BLaER1 treated with 17β-estradiol and CSF1 and Interleukin-3, amounts not matched to agents 10 nM and 100 nM (cell line): Measurements from ENCODE around the gene SRPRA.

Source experiments
- H3K27ac ChIP-seq, 11 experiments: shearing (Covaris generic); formaldehyde crosslinking; 2 replicates each; pipeline ENCODE4 v1.8.1; 2022
- H3K27me3 ChIP-seq, 11 experiments: shearing (Covaris generic); formaldehyde crosslinking; 2 replicates each; pipeline ENCODE4 v1.8.1; 2022
- H3K36me3 ChIP-seq, 11 experiments: shearing (Covaris generic); formaldehyde crosslinking; 2 replicates each; pipeline ENCODE4 v1.8.1; 2022
- H3K4me1 ChIP-seq, 10 experiments: shearing (Covaris generic); formaldehyde crosslinking; 2 replicates each; pipeline ENCODE4 v1.8.1; 2022
- H3K4me2 ChIP-seq, 11 experiments: shearing (Covaris generic); formaldehyde crosslinking; 2 replicates each; pipeline ENCODE4 v1.8.1; 2022
- H3K4me3 ChIP-seq, 10 experiments: shearing (Covaris generic); formaldehyde crosslinking; 2 replicates each; pipeline ENCODE4 v1.8.1; 2022
- H3K9ac ChIP-seq, 11 experiments: shearing (Covaris generic); formaldehyde crosslinking; 2 replicates each; pipeline ENCODE4 v1.8.1; 2022
- H3K9me3 ChIP-seq, 11 experiments: shearing (Covaris generic); formaldehyde crosslinking; replicated peaks in 1 of 11; 2 replicates each; pipeline ENCODE4 v1.8.1; 2022
- H4K20me1 ChIP-seq, 11 experiments: shearing (Covaris generic); formaldehyde crosslinking; 2 replicates each; pipeline ENCODE4 v1.8.1; 2022
- Cebpa-rat ChIP-seq, 11 experiments: shearing (Covaris generic); IDR thresholded peaks; 2 replicates each; pipeline ENCODE4 v1.8.1; 2022

SRPRA gene

GRCh38 chr11:126293726-126294125 lies 25.0 kb upstream of the SRPRA start:
- peaks cover 50 to 84% (median 62%) of the 10 kb centered on the region in 11 experiments for H3K36me3 ChIP-seq
- peaks cover 0 to 29% (median 0%) of the 10 kb centered on the region in 11 experiments; a peak in 3 of 22 replicates for H4K20me1 ChIP-seq
- H3K9me3 ChIP-seq = no peaks in the 10 kb centered on the region
- no peaks in the 10 kb centered on the region for H3K27me3 ChIP-seq
- H3K4me3 ChIP-seq = no peak overlapping the region
- no peak for TF ChIP-seq Cebpa-rat (IDR thresholded peaks at IDR 0.05)
- H3K9ac ChIP-seq = no peak overlapping the region
- H3K4me1 ChIP-seq = peaks cover 0 to 21% (median 0%) of the 10 kb centered on the region in 10 experiments; a peak in 7 of 20 replicates
- H3K27ac ChIP-seq = no peak overlapping the region
- peak overlapping the region in 3 of 11 experiments; percentile 41 to 66 (median 47); a peak in 5 of 22 replicates for H3K4me2 ChIP-seq

DNA sequence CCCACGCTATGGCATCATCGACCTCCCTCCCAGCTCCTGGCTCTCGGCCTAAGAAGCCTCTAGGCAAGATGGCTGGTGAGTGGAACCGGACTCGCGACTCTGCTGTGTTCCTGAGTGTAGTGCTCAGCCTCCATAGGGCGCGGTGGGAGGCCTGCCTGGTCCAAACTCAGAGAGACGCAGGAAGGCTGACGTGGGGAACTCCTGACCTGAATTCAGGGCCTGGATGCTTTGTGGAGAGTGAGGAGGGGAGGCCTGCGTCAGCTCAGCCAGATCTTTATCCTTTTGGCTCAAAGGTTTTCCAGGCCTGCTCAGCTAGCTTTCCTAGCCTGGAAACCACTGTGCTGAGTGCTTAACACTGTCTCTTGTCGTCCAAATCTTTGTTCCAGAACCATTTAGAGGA lies 22.2 kb upstream of the SRPRA start:
- peaks cover 49 to 82% (median 61%) of the 10 kb centered on the region in 11 experiments for H3K36me3 ChIP-seq
- no peaks in the 10 kb centered on the region for H3K9me3 ChIP-seq
- H3K27me3 ChIP-seq = no peaks in the 10 kb centered on the region
- H3K4me1 ChIP-seq = peaks cover 0 to 21% (median 0%) of the 10 kb centered on the region in 10 experiments; a peak in 7 of 20 replicates
- H3K27ac ChIP-seq = no peak overlapping the region
- 0 out of 22 replicates have a peak overlapping the region, but pooled peaks of 1 of the 11 experiments have one; percentile 19 for H3K9ac ChIP-seq
- no peak overlapping the region for H3K4me3 ChIP-seq
- TF ChIP-seq Cebpa-rat (IDR thresholded peaks at IDR 0.05) = no peak
- H4K20me1 ChIP-seq = peaks cover 0 to 35% (median 0%) of the 10 kb centered on the region in 11 experiments; a peak in 2 of 22 replicates
- no peak overlapping the region for H3K4me2 ChIP-seq

GRCh38 chr11:126288237-126288636 lies 19.5 kb upstream of the SRPRA start:
- peaks cover 0 to 30% (median 0%) of the 10 kb centered on the region in 11 experiments; a peak in 2 of 22 replicates for H4K20me1 ChIP-seq
- no peaks in the 10 kb centered on the region for H3K27me3 ChIP-seq
- peaks cover 14 to 34% (median 18%) of the 10 kb centered on the region in 10 experiments for H3K4me1 ChIP-seq
- no peak for TF ChIP-seq Cebpa-rat (IDR thresholded peaks at IDR 0.05)
- no peak overlapping the region for H3K27ac ChIP-seq
- no peak overlapping the region for H3K4me3 ChIP-seq
- H3K9me3 ChIP-seq = no peaks in the 10 kb centered on the region
- no peak overlapping the region for H3K4me2 ChIP-seq
- peaks cover 30 to 61% (median 48%) of the 10 kb centered on the region in 11 experiments for H3K36me3 ChIP-seq
- H3K9ac ChIP-seq = no peak overlapping the region

DNA sequence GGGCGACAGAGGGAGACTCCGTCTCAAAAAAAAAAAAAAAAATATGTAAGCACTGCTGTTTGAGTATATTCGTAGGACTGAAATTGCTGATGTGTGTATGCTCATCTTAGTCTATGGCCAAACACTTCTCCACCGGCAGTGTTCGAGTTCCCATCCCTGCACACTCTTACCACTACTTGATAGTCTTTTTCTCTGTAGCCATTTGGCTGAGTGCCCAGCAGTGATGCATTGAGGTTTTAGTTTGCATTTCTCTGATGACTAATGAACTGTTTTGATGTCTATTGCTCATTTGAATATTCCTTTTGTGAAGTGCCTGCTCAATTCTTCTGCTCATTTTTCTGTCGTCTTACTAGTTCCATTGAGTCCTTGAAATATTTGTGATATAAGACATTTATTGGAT lies 16.1 kb upstream of the SRPRA start:
- H3K4me1 ChIP-seq = peaks cover 41 to 55% (median 46%) of the 10 kb centered on the region in 10 experiments
- H3K36me3 ChIP-seq = peaks cover 0 to 29% (median 19%) of the 10 kb centered on the region in 11 experiments; a peak in 14 of 22 replicates
- H3K27ac ChIP-seq = peak overlapping the region in 3 of 11 experiments; percentile 20 to 91 (median 88); a peak in 2 of 22 replicates
- H4K20me1 ChIP-seq = peaks cover 0 to 11% (median 0%) of the 10 kb centered on the region in 11 experiments; a peak in 2 of 22 replicates
- H3K27me3 ChIP-seq = no peaks in the 10 kb centered on the region
- no peaks in the 10 kb centered on the region for H3K9me3 ChIP-seq
- H3K9ac ChIP-seq = no peak overlapping the region
- H3K4me3 ChIP-seq = no peak overlapping the region
- peak overlapping the region; percentile 85 to 97 (median 93); a peak in 21 of 22 replicates for H3K4me2 ChIP-seq
- TF ChIP-seq Cebpa-rat (IDR thresholded peaks at IDR 0.05) = no peak

DNA sequence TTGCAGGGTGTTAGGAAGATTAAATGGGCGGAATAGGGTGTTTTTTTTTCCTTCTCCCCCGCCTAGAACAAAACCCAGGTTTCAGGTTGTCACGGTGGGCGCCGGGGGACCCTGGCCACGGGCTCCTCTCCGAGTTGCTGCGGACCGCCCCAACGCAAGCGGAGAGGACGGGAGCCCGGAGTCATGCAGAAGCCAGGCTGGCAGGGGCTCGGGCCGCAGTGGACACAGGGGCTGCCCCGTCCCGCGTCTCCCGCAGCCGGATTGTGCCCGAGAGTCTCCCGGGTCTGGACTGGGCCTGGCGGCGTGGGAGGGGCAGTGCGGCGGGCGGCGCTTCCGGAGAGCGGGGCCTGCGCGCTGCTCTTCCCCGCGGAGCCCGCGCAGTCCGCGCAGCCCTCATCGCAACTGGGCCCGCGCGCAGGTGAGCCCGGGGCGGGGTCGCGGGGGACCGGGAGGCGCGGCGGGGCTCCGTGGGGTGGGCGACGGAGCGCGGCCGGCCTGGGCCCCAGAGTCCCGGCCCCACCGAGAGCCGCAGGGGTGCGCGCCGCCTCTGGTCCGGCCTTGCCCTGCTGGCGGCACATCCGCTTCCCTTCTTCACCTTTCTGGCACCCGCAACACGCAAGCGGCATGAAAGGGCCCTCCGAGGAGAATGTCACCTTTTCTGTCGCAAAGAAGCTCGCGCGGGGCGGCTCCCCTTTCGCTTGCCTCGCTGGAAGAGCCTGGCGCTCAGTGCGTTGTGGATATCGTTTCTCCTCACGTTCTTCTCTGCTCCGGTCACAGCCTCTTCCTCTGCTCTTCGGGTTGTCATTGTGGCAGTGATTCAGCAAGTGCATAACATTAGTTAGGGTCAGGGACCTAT lies 14.3 kb upstream of the SRPRA start, which contains the start of gene TIRAP:
Gene TIRAP, plus strand, starts transcription at position 358 of the 856 bp plus-strand sequence. CDS start 7,802 bp downstream, outside the sequence.
- Histone ChIP-seq H3K27ac (peak within 1 kb of the TSS; percentile 81 to 94 (median 85)), H4K20me1 (peaks cover 0 to 7% (median 0%) of the 10 kb centered on the region in 11 experiments; a peak in 2 of 22 replicates), H3K27me3 (no peaks in the 10 kb centered on the region), H3K36me3 (peaks cover 4 to 26% (median 15%) of the 10 kb centered on the region in 11 experiments; a peak in 19 of 22 replicates), H3K4me3 (peak within 1 kb of the TSS; percentile 69 to 87 (median 75)), H3K9ac (peak within 1 kb of the TSS; percentile 83 to 92 (median 88)), H3K4me2 (peak within 1 kb of the TSS; percentile 85 to 97 (median 93)), H3K9me3 (no peaks in the 10 kb centered on the region), H3K4me1 (peaks cover 43 to 62% (median 50%) of the 10 kb centered on the region in 10 experiments)
- TF ChIP-seq Cebpa-rat (IDR thresholded peaks at IDR 0.05) = no peak

- Histone ChIP-seq H3K4me3 (peak overlapping the region; percentile 69 to 87 (median 75)), H3K4me1 (peaks cover 43 to 62% (median 50%) of the 10 kb centered on the region in 10 experiments), H3K27me3 (no peaks in the 10 kb centered on the region), H3K27ac (peak overlapping the region; percentile 81 to 94 (median 85)), H4K20me1 (peaks cover 0 to 7% (median 0%) of the 10 kb centered on the region in 11 experiments; a peak in 1 of 22 replicates), H3K36me3 (peaks cover 6 to 26% (median 21%) of the 10 kb centered on the region in 11 experiments), H3K4me2 (peak overlapping the region; percentile 85 to 97 (median 93)), H3K9ac (peak overlapping the region; percentile 83 to 92 (median 88)), H3K9me3 (no peaks in the 10 kb centered on the region)
- TF ChIP-seq Cebpa-rat (IDR thresholded peaks at IDR 0.05) = no peak
Observed at GRCh38 chr11:126282361-126282735, 13.7 kb upstream of the SRPRA start.

- Histone ChIP-seq H3K36me3 (peaks cover 13 to 33% (median 27%) of the 10 kb centered on the region in 11 experiments), H3K4me1 (peaks cover 43 to 62% (median 50%) of the 10 kb centered on the region in 10 experiments), H4K20me1 (peaks cover 0 to 7% (median 0%) of the 10 kb centered on the region in 11 experiments; a peak in 1 of 22 replicates), H3K27me3 (no peaks in the 10 kb centered on the region), H3K4me2 (peak overlapping the region; percentile 85 to 97 (median 93)), H3K9me3 (no peaks in the 10 kb centered on the region), H3K27ac (peak overlapping the region in 7 of 11 experiments; percentile 82 to 94 (median 86); a peak in 10 of 22 replicates), H3K4me3 (peak overlapping the region in 9 of 10 experiments; percentile 69 to 87 (median 75); a peak in 14 of 20 replicates), H3K9ac (peak overlapping the region in 9 of 11 experiments; percentile 83 to 92 (median 89); a peak in 13 of 22 replicates)
- TF ChIP-seq Cebpa-rat (IDR thresholded peaks at IDR 0.05) = no peak
Observed at GRCh38 chr11:126281666-126282175, 13.0 kb upstream of the SRPRA start.

DNA sequence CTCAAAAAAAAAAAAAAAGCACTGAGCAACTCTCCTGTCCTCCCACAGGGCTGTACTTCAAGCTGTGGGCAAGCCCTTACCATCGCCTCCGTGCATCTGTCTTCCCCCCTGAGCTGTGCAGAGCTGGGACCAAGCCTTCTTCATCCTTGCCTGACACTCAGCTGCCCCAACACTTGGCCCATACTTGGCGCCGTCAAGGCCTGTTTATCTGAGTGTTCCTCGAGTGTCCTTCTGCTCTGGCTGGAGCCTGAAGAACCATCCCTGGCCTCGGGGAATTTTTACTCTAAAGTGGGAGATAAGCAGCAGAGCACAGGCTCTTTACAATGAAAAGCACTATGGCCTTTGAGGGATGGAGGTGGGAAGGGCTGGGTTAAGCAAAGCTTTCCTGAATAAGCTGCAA lies 12.6 kb upstream of the SRPRA start:
- H3K9ac ChIP-seq = no peak overlapping the region; a peak in 2 of 22 replicates

More for the DNA sequence above, 12.6 kb upstream of the SRPRA start:
- Histone ChIP-seq H3K4me1 (peaks cover 43 to 62% (median 50%) of the 10 kb centered on the region in 10 experiments), H3K4me3 (no peak overlapping the region), H3K9me3 (no peaks in the 10 kb centered on the region), H4K20me1 (0 out of 22 replicates have a peak, but pooled peaks cover 0 to 7% (median 0%) of the 10 kb centered on the region in 11 experiments), H3K27me3 (no peaks in the 10 kb centered on the region), H3K27ac (peak overlapping the region in 10 of 11 experiments; percentile 50 to 78 (median 70); a peak in 17 of 22 replicates), H3K4me2 (peak overlapping the region; percentile 85 to 97 (median 93)), H3K36me3 (peaks cover 13 to 37% (median 28%) of the 10 kb centered on the region in 11 experiments)
- TF ChIP-seq Cebpa-rat (IDR thresholded peaks at IDR 0.05) = no peak
